ENCODE measurements around the gene GPATCH1.
"Not testable (repeated sequence)": the region's sequence is repeated elsewhere in the genome, so short reads cannot be mapped to it uniquely, and the experiment has no call there.

The GPATCH1 gene

GRCh38 chr19:33125929-33126388 lies 45.0 kb downstream of the GPATCH1 start:
- Histone ChIP-seq H3K9me3 (ENCODE audit: control insufficient read depth in 1 of 2, low read length in 2 of 2) (no peaks in the 10 kb centered on the region), H3K36me3 (ENCODE audit: control insufficient read depth in 1 of 2, insufficient read depth in 2 of 2, low read length in 2 of 2) (peaks cover 15 to 39% of the 10 kb centered on the region in 2 donors), H3K27me3 (ENCODE audit: low read depth, low read length) (no peaks in the 10 kb centered on the region), H3K4me1 (ENCODE audit: control insufficient read depth in 1 of 2, insufficient read depth in 2 of 2, low read length in 2 of 2) (peaks cover 0 to 5% of the 10 kb centered on the region in 2 donors), H3K4me3 (ENCODE audit: low read depth in 1 of 2, low read length in 2 of 2) (no peak overlapping the region), H3K27ac (ENCODE audit: low read length) (no peak overlapping the region)

- H3K36me3 ChIP-seq (ENCODE audit: control insufficient read depth in 1 of 2, insufficient read depth in 2 of 2, low read length in 2 of 2), result peaks cover 16 to 46% of the 10 kb centered on the region in 2 donors
Measured at GRCh38 chr19:33126712-33127111, 45.7 kb downstream of the GPATCH1 start.

GRCh38 chr19:33129901-33130300 lies 48.9 kb downstream of the GPATCH1 start:
- no peak overlapping the region for H3K27ac ChIP-seq (ENCODE audit: low read length)
- no peaks in the 10 kb centered on the region for H3K9me3 ChIP-seq (ENCODE audit: control insufficient read depth in 1 of 2, low read length in 2 of 2)
- no peaks in the 10 kb centered on the region for H3K27me3 ChIP-seq (ENCODE audit: low read depth, low read length)
- no peak overlapping the region for H3K4me3 ChIP-seq (ENCODE audit: low read depth in 1 of 2, low read length in 2 of 2)
- H3K4me1 ChIP-seq (ENCODE audit: control insufficient read depth in 1 of 2, insufficient read depth in 2 of 2, low read length in 2 of 2), result peaks cover 0 to 7% of the 10 kb centered on the region in 2 donors
- H3K36me3 ChIP-seq (ENCODE audit: control insufficient read depth in 1 of 2, insufficient read depth in 2 of 2, low read length in 2 of 2), result peaks cover 13 to 41% of the 10 kb centered on the region in 2 donors

More at GRCh38 chr19:33126712-33127111, 45.7 kb downstream of the GPATCH1 start:
- not testable (repeated sequence) for H3K9me3 ChIP-seq (ENCODE audit: control insufficient read depth in 1 of 2, low read length in 2 of 2); H3K4me3 ChIP-seq (ENCODE audit: low read depth in 1 of 2, low read length in 2 of 2); H3K4me1 ChIP-seq (ENCODE audit: control insufficient read depth in 1 of 2, insufficient read depth in 2 of 2, low read length in 2 of 2); H3K27ac ChIP-seq (ENCODE audit: low read length); H3K27me3 ChIP-seq (ENCODE audit: low read depth, low read length)

DNA sequence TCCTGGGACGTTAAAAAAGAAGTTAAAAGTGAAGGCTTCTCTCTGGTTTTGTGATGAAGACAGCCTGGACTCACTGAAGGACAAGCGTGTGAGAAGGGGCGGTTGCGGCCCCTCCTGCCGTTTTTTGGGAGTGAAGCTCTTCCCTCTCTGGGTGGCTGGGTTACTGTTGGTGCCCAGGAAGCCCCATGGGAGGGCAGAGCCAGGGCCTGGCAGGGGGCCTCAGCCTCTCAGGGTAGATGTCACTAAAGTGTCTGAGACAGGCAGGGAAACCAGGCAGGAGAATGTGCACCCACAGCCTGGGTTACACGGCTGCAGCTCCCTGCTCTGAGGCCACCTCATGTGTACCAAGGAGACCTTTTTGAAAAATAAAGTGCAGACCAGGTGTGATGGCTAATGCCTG lies 49.5 kb downstream of the GPATCH1 start:
- Histone ChIP-seq H3K4me3 (ENCODE audit: low read depth in 1 of 2, low read length in 2 of 2) (no peak overlapping the region), H3K36me3 (ENCODE audit: control insufficient read depth in 1 of 2, insufficient read depth in 2 of 2, low read length in 2 of 2) (peaks cover 13 to 35% of the 10 kb centered on the region in 2 donors), H3K27ac (ENCODE audit: low read length) (no peak overlapping the region), H3K4me1 (ENCODE audit: control insufficient read depth in 1 of 2, insufficient read depth in 2 of 2, low read length in 2 of 2) (peaks cover 0 to 7% of the 10 kb centered on the region in 2 donors), H3K9me3 (ENCODE audit: control insufficient read depth in 1 of 2, low read length in 2 of 2) (no peaks in the 10 kb centered on the region), H3K27me3 (ENCODE audit: low read depth, low read length) (no peaks in the 10 kb centered on the region)

DNA sequence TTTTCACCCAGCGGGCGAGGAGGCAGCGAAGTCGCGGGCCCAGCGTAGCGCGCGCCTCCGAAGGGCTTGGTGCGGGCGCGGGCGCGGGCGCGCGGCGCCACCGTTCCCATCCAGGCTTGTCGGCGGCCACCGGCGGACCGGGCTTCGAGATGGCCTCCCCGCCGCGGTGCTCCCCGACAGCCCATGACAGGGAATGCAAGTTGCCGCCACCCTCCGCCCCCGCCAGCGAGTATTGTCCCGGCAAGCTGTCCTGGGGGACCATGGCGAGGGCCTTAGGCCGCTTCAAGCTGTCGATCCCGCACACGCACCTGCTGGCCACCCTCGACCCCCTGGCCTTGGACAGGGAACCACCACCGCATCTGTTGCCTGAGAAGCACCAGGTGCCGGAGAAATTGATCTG lies 51.0 kb downstream of the GPATCH1 start, which contains the start of gene WDR88:
Gene WDR88, plus strand, starts transcription at position 94 of the 400 bp plus-strand sequence. Its CDS starts 56 bp downstream, at position 150.
- Histone ChIP-seq H3K9me3 (ENCODE audit: control insufficient read depth in 1 of 2, low read length in 2 of 2) (no peaks in the 10 kb centered on the region), H3K27ac (ENCODE audit: low read length) (no peak within 1 kb of the TSS), H3K4me1 (ENCODE audit: control insufficient read depth in 1 of 2, insufficient read depth in 2 of 2, low read length in 2 of 2) (peaks cover 0 to 3% of the 10 kb centered on the region in 2 donors), H3K4me3 (ENCODE audit: low read depth in 1 of 2, low read length in 2 of 2) (no peak within 1 kb of the TSS), H3K36me3 (ENCODE audit: control insufficient read depth in 1 of 2, insufficient read depth in 2 of 2, low read length in 2 of 2) (peaks cover 9 to 35% of the 10 kb centered on the region in 2 donors), H3K27me3 (ENCODE audit: low read depth, low read length) (no peaks in the 10 kb centered on the region)

DNA sequence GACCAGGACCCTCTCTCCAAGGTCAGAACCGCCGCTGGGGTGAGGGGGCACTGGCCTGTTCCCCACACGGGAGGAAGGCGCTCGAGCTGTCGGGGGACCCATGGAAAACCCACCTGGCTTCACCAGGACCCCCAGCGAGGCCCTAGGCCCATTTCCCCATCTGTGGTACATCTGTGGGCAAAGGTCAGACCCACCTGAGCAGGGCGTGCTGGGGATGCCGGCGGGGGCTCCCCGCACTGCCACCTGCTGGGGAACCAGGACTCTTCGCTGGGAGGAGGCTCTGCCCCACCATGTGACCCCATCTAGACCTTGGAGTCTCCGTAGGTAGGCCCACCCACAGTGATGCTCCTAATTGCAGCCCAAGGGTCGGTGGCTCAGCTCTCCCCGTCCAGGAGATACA lies 51.4 kb downstream of the GPATCH1 start:
- Histone ChIP-seq H3K36me3 (ENCODE audit: control insufficient read depth in 1 of 2, insufficient read depth in 2 of 2, low read length in 2 of 2) (peaks cover 9 to 33% of the 10 kb centered on the region in 2 donors), H3K4me1 (ENCODE audit: control insufficient read depth in 1 of 2, insufficient read depth in 2 of 2, low read length in 2 of 2) (peaks cover 0 to 3% of the 10 kb centered on the region in 2 donors), H3K4me3 (ENCODE audit: low read depth in 1 of 2, low read length in 2 of 2) (no peak overlapping the region), H3K9me3 (ENCODE audit: control insufficient read depth in 1 of 2, low read length in 2 of 2) (no peaks in the 10 kb centered on the region), H3K27me3 (ENCODE audit: low read depth, low read length) (no peaks in the 10 kb centered on the region), H3K27ac (ENCODE audit: low read length) (no peak overlapping the region)

GRCh38 chr19:33133438-33134031 lies 52.6 kb downstream of the GPATCH1 start:
- Histone ChIP-seq H3K27me3 (ENCODE audit: low read depth, low read length) (no peaks in the 10 kb centered on the region), H3K9me3 (ENCODE audit: control insufficient read depth in 1 of 2, low read length in 2 of 2) (no peaks in the 10 kb centered on the region), H3K4me1 (ENCODE audit: control insufficient read depth in 1 of 2, insufficient read depth in 2 of 2, low read length in 2 of 2) (peaks cover 0 to 3% of the 10 kb centered on the region in 2 donors), H3K4me3 (ENCODE audit: low read depth in 1 of 2, low read length in 2 of 2) (no peak overlapping the region), H3K27ac (ENCODE audit: low read length) (no peak overlapping the region), H3K36me3 (ENCODE audit: control insufficient read depth in 1 of 2, insufficient read depth in 2 of 2, low read length in 2 of 2) (peaks cover 7 to 27% of the 10 kb centered on the region in 2 donors)

DNA sequence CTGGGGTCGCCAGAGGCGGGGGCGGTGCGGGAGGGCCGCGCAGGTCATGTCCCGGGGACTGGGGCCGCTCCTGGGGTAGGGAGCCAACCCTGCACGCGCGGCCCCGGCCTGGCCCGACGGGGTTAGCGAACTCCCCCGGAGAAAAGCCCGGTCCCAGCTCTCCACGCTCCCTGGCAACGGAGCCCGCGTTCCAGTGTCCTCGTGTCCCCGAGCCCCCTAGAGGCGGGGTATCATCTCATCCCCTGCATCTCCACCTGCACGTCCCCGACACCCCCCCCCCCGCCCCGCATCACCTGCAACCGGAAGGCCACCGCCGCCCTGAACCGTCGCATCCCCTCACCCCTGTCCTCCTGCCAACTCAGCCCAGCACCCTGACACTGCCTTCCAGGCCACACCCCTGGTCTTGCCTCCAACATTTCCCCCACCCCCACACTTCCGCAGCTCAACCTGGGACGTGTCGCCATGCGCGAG lies 53.6 kb downstream of the GPATCH1 start:
- Histone ChIP-seq H3K9me3 (ENCODE audit: control insufficient read depth in 1 of 2, low read length in 2 of 2) (no peaks in the 10 kb centered on the region), H3K4me1 (ENCODE audit: control insufficient read depth in 1 of 2, insufficient read depth in 2 of 2, low read length in 2 of 2) (peaks cover 0 to 3% of the 10 kb centered on the region in 2 donors), H3K4me3 (ENCODE audit: low read depth in 1 of 2, low read length in 2 of 2) (no peak overlapping the region), H3K27me3 (ENCODE audit: low read depth, low read length) (no peaks in the 10 kb centered on the region), H3K36me3 (ENCODE audit: control insufficient read depth in 1 of 2, insufficient read depth in 2 of 2, low read length in 2 of 2) (peaks cover 3 to 22% of the 10 kb centered on the region in 2 donors), H3K27ac (ENCODE audit: low read length) (no peak overlapping the region)

DNA sequence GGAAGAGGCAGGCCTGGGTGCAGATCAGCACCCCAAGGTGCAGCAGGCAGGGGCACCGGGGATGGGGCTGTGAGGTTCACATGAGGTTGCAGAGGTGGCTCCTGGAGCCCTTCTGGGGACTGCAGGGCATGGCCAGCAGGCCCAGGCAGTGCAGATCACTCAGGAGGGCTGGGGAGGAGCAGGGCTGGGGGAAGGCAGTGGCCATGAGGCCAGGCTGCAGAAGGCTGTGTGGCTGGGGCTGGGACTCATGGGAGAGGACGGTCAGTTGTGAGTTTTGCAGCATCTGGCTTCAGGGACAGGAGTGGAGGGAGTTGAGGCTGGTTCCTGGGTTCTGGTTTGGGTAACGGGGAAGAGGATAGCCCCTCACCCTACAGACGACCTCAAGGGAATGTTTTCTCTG lies 58.2 kb downstream of the GPATCH1 start:
- Histone ChIP-seq H3K9me3 (ENCODE audit: control insufficient read depth in 1 of 2, low read length in 2 of 2) (no peaks in the 10 kb centered on the region), H3K4me3 (ENCODE audit: low read depth in 1 of 2, low read length in 2 of 2) (no peak overlapping the region), H3K36me3 (ENCODE audit: control insufficient read depth in 1 of 2, insufficient read depth in 2 of 2, low read length in 2 of 2) (no peaks in the 10 kb centered on the region), H3K4me1 (ENCODE audit: control insufficient read depth in 1 of 2, insufficient read depth in 2 of 2, low read length in 2 of 2) (peaks cover 0 to 3% of the 10 kb centered on the region in 2 donors), H3K27ac (ENCODE audit: low read length) (no peak overlapping the region), H3K27me3 (ENCODE audit: low read depth, low read length) (no peaks in the 10 kb centered on the region)

DNA sequence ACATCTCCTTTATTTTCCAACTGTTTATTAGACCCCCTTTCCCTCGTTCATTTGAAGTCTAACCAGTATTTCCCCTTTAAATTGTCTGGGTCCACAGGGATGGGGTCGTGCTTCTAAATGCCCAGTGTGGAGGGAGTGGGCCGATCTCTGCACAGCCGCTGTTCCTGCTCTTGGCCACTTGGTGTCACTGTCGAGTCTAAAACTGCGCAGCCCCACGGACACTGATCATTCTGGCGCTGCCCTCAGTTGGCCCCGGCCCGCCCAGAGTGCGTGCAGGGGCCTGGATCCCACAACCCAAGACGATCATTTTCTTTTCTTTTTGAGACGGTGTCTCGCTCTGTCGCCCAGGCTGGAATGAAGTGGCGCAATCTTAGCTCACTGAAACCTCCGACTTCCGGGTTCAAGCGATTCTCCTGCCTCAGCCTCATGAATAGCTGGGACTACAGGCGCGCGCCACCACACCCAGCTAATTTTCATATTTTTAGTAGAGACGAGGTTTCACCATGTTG lies 63.0 kb downstream of the GPATCH1 start:
- no peaks in the 10 kb centered on the region for H3K36me3 ChIP-seq (ENCODE audit: control insufficient read depth in 1 of 2, insufficient read depth in 2 of 2, low read length in 2 of 2)
- H3K9me3 ChIP-seq (ENCODE audit: control insufficient read depth in 1 of 2, low read length in 2 of 2), result no peaks in the 10 kb centered on the region
- H3K4me1 ChIP-seq (ENCODE audit: control insufficient read depth in 1 of 2, insufficient read depth in 2 of 2, low read length in 2 of 2), result no peaks in the 10 kb centered on the region
- H3K27me3 ChIP-seq (ENCODE audit: low read depth, low read length), result no peaks in the 10 kb centered on the region
- no peak overlapping the region for H3K27ac ChIP-seq (ENCODE audit: low read length)
- no peak overlapping the region for H3K4me3 ChIP-seq (ENCODE audit: low read depth in 1 of 2, low read length in 2 of 2)

DNA sequence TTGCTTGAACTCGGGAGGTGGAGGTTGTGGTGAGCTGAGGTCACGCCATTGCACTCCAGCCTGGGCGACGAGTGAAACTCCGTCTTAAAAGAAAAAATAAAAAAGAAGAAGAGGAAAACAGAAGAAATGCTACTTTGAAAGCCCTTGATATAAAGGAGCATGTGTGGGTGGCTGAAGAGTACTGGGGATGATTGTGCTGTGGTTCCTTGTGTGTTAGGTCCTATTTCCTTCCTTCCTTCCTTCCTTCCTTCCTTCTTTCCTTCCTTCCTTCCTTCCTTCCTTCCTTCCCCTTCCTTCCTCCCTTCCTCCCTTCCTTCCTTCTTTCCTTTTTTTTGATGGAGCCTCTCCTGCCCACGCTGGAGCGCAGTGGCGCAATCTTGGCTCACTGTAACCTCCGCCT lies 65.2 kb downstream of the GPATCH1 start:
- no peaks in the 10 kb centered on the region for H3K9me3 ChIP-seq (ENCODE audit: control insufficient read depth in 1 of 2, low read length in 2 of 2)
- no peak overlapping the region for H3K4me3 ChIP-seq (ENCODE audit: low read depth in 1 of 2, low read length in 2 of 2)
- H3K36me3 ChIP-seq (ENCODE audit: control insufficient read depth in 1 of 2, insufficient read depth in 2 of 2, low read length in 2 of 2), result no peaks in the 10 kb centered on the region
- no peak overlapping the region for H3K27ac ChIP-seq (ENCODE audit: low read length)
- H3K4me1 ChIP-seq (ENCODE audit: control insufficient read depth in 1 of 2, insufficient read depth in 2 of 2, low read length in 2 of 2), result no peaks in the 10 kb centered on the region
- no peaks in the 10 kb centered on the region for H3K27me3 ChIP-seq (ENCODE audit: low read depth, low read length)
